ENCODE results near the gene ACOT8. TPM values are rescaled to one million over a fixed set of nuclear protein-coding genes. Genes with fewer than 3 reads are reported as not detected.

ACOT8 gene
- total and polyA plus RNA-seq, 2 of the 8 experiments (the other 6 are each of a cell fraction or from before 2014, with no cell fraction given): 37.6 to 88.8 TPM

DNA sequence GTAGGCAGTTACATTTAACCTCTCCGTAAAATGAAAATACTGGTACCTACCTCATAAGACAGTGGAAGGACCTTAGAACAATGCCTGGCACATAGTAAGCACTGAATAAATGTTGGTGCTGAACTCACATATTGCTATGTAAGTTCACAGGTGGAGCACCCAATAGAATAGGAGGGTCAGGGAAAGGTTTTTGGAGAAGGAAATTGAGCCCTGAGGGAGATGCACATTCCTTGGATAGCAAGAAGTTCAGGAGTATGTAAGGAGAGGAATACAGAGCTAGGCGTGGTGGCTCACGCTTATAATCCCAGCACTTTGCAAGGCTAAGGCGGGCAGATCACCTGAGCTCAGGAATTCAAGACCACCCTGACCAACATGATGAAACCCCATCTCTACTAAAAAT, 37.7 kb downstream of the ACOT8 start:
- H3K4me2 ChIP-seq (ENCODE audit: insufficient read depth in 1 of 2, low read depth in 2 of 2, low read length in 2 of 2): no peak overlapping the region
- peaks cover 12 to 29% (median 22%) of the 10 kb centered on the region in 4 experiments for H3K36me3 ChIP-seq (ENCODE audit: control insufficient read depth in 2 of 4, insufficient read depth in 4 of 4, low read length in 3 of 4)
- H4K91ac ChIP-seq (replicated peaks; ENCODE audit: insufficient read length, low read length): no peak overlapping the region
- no peak overlapping the region for H3K14ac ChIP-seq (ENCODE audit: insufficient read length)
- peaks cover 0 to 7% (median 3%) of the 10 kb centered on the region in 4 experiments; a peak in 5 of 7 replicates for H3K4me1 ChIP-seq (replicated peaks in 1 of 4; ENCODE audit: control insufficient read depth in 3 of 4, insufficient read depth in 4 of 4, low read length in 3 of 4)
- no peak for TF ChIP-seq HDAC6 (IDR thresholded peaks at IDR 0.05; ENCODE audit: low read depth, low read length)
- no peak for TF ChIP-seq ASH2L (IDR thresholded peaks at IDR 0.05; ENCODE audit: low read length)
- no peak for TF ChIP-seq POLR2A (IDR thresholded peaks at IDR 0.05; ENCODE audit: control extremely low read depth in 1 of 2, low read depth in 2 of 2, low read length in 2 of 2)
- TF ChIP-seq RFX5 (IDR thresholded peaks at IDR 0.05; ENCODE audit: borderline replicate concordance, low read depth, low read length): no peak
- no peak for TF ChIP-seq CHD1 (IDR thresholded peaks at IDR 0.05; ENCODE audit: low read depth, low read length)
- no peak for TF ChIP-seq EP300 (IDR thresholded peaks at IDR 0.05; ENCODE audit: borderline replicate concordance in 1 of 2, low read depth in 2 of 2, low read length in 2 of 2)
- TF ChIP-seq RXRA (IDR thresholded peaks at IDR 0.05; ENCODE audit: insufficient read depth, low read depth, low read length): no peak
- no peak for TF ChIP-seq SP4 (IDR thresholded peaks at IDR 0.05; ENCODE audit: low read length)
- no peak for TF ChIP-seq CREB1 (IDR thresholded peaks at IDR 0.05)
- TF ChIP-seq BRCA1 (IDR thresholded peaks at IDR 0.05; ENCODE audit: low read depth, low read length): no peak
- no peak for TF ChIP-seq RNF2 (IDR thresholded peaks at IDR 0.05; ENCODE audit: borderline replicate concordance, low read depth, low read length, missing control alignments, poor library complexity, severe bottlenecking)
- no peak for TF ChIP-seq CEBPB (IDR thresholded peaks at IDR 0.05; ENCODE audit: low read depth, low read length)
- no peak overlapping the region for H3K27ac ChIP-seq (ENCODE audit: low read depth, low read length)
- DNase-seq (ENCODE audit: low read depth in 1 of 2, low spot score in 2 of 2): no peak
- no peak overlapping the region for H2BK12ac ChIP-seq (ENCODE audit: low read depth, low read length)
- peaks cover 3 to 4% of the 10 kb centered on the region in 2 experiments for H4K20me1 ChIP-seq (replicated peaks in 1 of 2; ENCODE audit: control insufficient read depth in 1 of 2, insufficient read depth in 2 of 2, low read length in 2 of 2)
- POLR2A ChIA-PET (ENCODE audit: partially characterized antibody): interaction anchor here (0.6 to 10.4 kb wide), 12 partner anchors 8 to 151 kb away, joined by 3 to 90 read pairs (median 5); partner anchors contain the start of genes DNTTIP1, PCIF1, SNX21 and WFDC3
- no peak overlapping the region for H2BK120ac ChIP-seq (replicated peaks; ENCODE audit: low read depth, low read length)
- no peak overlapping the region for H4K8ac ChIP-seq (ENCODE audit: extremely low read depth, insufficient read depth, low read length)
- no peak for FAIRE-seq
- H2BK20ac ChIP-seq (ENCODE audit: low read length): no peak overlapping the region
- no peak overlapping the region for H2BK15ac ChIP-seq (ENCODE audit: low read length)
- no peak overlapping the region for H3K18ac ChIP-seq (ENCODE audit: extremely low read depth, low read length)
- H3K23me2 ChIP-seq (ENCODE audit: low read depth, low read length): peaks cover 2% of the 10 kb centered on the region; the same call in 1 of the 2 replicates
- CTCF ChIA-PET (ENCODE audit: partially characterized antibody): interaction anchor here (0.7 to 2.7 kb wide), 5 partner anchors 10 to 123 kb away, joined by 3 to 12 read pairs (median 4); partner anchors contain the start of gene SNX21
- WGBS, 2 experiments (ENCODE audit: extremely low coverage in 1 of 2, insufficient coverage in 1 of 2, insufficient read length in 1 of 2, insufficient replicate concordance in 2 of 2, low coverage in 1 of 2, low lambda C conversion rate in 2 of 2, missing lambda C conversion rate in 1 of 2): 89% methylated on average over 4 of the region's 4 CpGs; no CpG with 5 or more reads in 1 of the 2 experiments
- no peak overlapping the region for H2AFZ ChIP-seq (ENCODE audit: low read length)
- H3K56ac ChIP-seq (replicated peaks; ENCODE audit: insufficient read length, low read depth, low read length): no peak overlapping the region
- no peak overlapping the region for H3K9ac ChIP-seq (replicated peaks in 1 of 4; ENCODE audit: extremely low read depth in 1 of 4, low read depth in 3 of 4, low read length in 3 of 4)
- peaks cover 0 to 2% of the 10 kb centered on the region in 2 experiments; a peak in 2 of 4 replicates for H3K79me2 ChIP-seq (ENCODE audit: control insufficient read depth in 1 of 2, insufficient read depth in 2 of 2, low read length in 2 of 2)
- no peak overlapping the region for H4K5ac ChIP-seq (ENCODE audit: insufficient read length, low read depth, low read length)
- no peak overlapping the region for H2AK5ac ChIP-seq (ENCODE audit: low read depth, low read length)
- H3K4ac ChIP-seq (replicated peaks; ENCODE audit: insufficient read length, low read depth, low read length): no peak overlapping the region
- no peak overlapping the region for H3K23ac ChIP-seq (ENCODE audit: insufficient read length)
- peaks cover 0 to 12% (median 10%) of the 10 kb centered on the region in 4 experiments; a peak in 4 of 7 replicates for H3K27me3 ChIP-seq (replicated peaks in 1 of 4; ENCODE audit: control insufficient read depth in 3 of 4, extremely low read depth in 1 of 4, insufficient read depth in 3 of 4, low read length in 3 of 4)
- H3K4me3 ChIP-seq (ENCODE audit: extremely low read depth in 1 of 4, insufficient read depth in 2 of 4, low read depth in 3 of 4, low read length in 4 of 4): no peak overlapping the region
- no peak overlapping the region for H2BK5ac ChIP-seq (ENCODE audit: low read depth, low read length)
- no peaks in the 10 kb centered on the region for H3K9me3 ChIP-seq (ENCODE audit: insufficient read depth in 2 of 2, low read depth in 1 of 2, low read length in 1 of 2)
- no peaks in the 10 kb centered on the region for H3K79me1 ChIP-seq (ENCODE audit: low read depth, low read length)

All from H1 (cell line).